Kidney (tissue), 14 donors: Measurements from ENCODE around the gene KRT78. TPM values are rescaled to one million over a fixed set of nuclear protein-coding genes. Genes with fewer than 3 reads are reported as not detected.
"Not testable (repeated sequence)": the region's sequence is repeated elsewhere in the genome, so short reads cannot be mapped to it uniquely, and the experiment has no call there.

Source experiments
- DNase-seq, 5 donors: peaks; one replicate each; pipeline ENCODE4 v3.0.0-alpha.2; 2013 to 2020
- FAIRE-seq: peaks from 2 replicates; lab custom pipeline; 2012; peaks lifted over from hg19 to GRCh38; lab: Jason Lieb, UNC
- H3K27ac ChIP-seq, 2 donors: one replicate each; pipeline ENCODE4 v1.7.0; 2013; ENCODE audit warnings: low read depth in 2 of 2, low read length in 2 of 2, inconsistent platforms in 1 of 2
- H3K27me3 ChIP-seq: one replicate; pipeline ENCODE4 v1.7.1; 2013; ENCODE audit warnings: low read length, inconsistent platforms; ENCODE audit not compliant: control insufficient read depth, insufficient read depth
- H3K36me3 ChIP-seq, 3 donors: one replicate each; pipeline versions ENCODE4 v1.7.0 to v1.7.1; 2013; ENCODE audit warnings: low read length in 3 of 3, control low read depth in 1 of 3, inconsistent platforms in 1 of 3; ENCODE audit not compliant: insufficient read depth in 3 of 3, control insufficient read depth in 2 of 3
- H3K4me1 ChIP-seq, 3 donors: one replicate each; pipeline versions ENCODE4 v1.7.0 to v1.7.1; 2013; ENCODE audit warnings: low read length in 3 of 3, inconsistent platforms in 1 of 3, low read depth in 1 of 3; ENCODE audit not compliant: control insufficient read depth in 2 of 3, insufficient read depth in 2 of 3
- H3K4me3 ChIP-seq, 3 donors: one replicate each; pipeline versions ENCODE4 v1.7.0 to v1.8.1; 2013; ENCODE audit warnings: low read length in 3 of 3, control low read depth in 1 of 3, inconsistent platforms in 1 of 3
- H3K9ac ChIP-seq, 3 donors: one replicate each; pipeline versions ENCODE4 v1.7.0 to v1.7.1; 2013; ENCODE audit warnings: low read length in 3 of 3, control low read depth in 1 of 3, inconsistent platforms in 1 of 3
- H3K9me3 ChIP-seq, 3 donors: one replicate each; pipeline versions ENCODE4 v1.7.0 to v1.7.1; 2013; ENCODE audit warnings: low read length in 3 of 3, control low read depth in 1 of 3, inconsistent platforms in 1 of 3; ENCODE audit not compliant: control insufficient read depth in 2 of 3, insufficient read depth in 1 of 3
- intact Hi-C: fragments of 100-400 bp; cut with DNase I; formaldehyde crosslinking; loops from one replicate; pipeline ENCODE4 v1.11.1; 2022
- polyA plus RNA-seq: library from polyadenylated mRNA; stranded (reverse); fragments of 350-450 nt; fragmentation: Illumina TruSeq; extraction: RNeasy Lipid Tissue Mini Kit (QIAGEN cat#74804); gene quantifications from one replicate; pipeline ENCODE4 v1.2.3, GENCODE V29; 2014; ENCODE audit warnings: low read depth, low replicate concordance; ENCODE audit not compliant: insufficient read depth
- total RNA-seq: library from RNA; stranded (reverse); fragmentation: NEBNext Ultra II Directional; extraction: Animal tissue kit (Norgen Biotek cat#: 25700); gene quantifications from one replicate; pipeline ENCODE4 v1.2.1, GENCODE V29; 2021
- TF ChIP-seq, protein P1 (sequence below): IDR thresholded peaks from 3 replicates; pipeline ENCODE4 v1.5.1; 2012; ENCODE audit warnings: mild to moderate bottlenecking, moderate library complexity, borderline replicate concordance; ENCODE audit not compliant: insufficient read depth; ENCODE audit errors: extremely low read depth
- donor health status: control.
- donor health status: control.
- donor health status: control.
- donor health status: control.
- donor health status: control.
- donor health status: DM: yes; HTN: yes; CAD: no.
- donor health status: Normal renal cell carcinoma (clear cell type).

The KRT78 gene
- total and polyA plus RNA-seq, 2 donors from 2014 or later, result not detected

DNA sequence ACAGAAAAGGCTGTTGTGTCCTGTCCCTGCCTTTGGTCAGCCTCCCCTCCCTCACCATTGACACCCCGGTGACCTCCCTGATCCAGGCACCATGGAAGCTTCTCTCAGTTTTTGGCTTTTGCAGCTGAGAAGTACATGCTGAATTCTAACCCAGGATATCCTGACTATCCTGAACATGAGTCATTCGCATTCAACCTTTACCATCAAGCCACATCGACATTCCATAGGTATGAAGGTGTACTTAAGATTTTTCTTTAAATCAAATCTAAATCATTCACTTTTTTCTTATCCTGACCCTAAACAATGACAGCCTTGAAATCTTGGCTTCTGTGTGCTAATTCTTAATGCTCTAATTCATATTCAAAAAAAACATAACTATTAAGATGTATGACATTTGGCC lies 8.7 kb upstream of the KRT78 start:
- Histone ChIP-seq H3K9me3 (no peaks in the 10 kb centered on the region), H3K4me1 (no peaks in the 10 kb centered on the region), H3K36me3 (no peaks in the 10 kb centered on the region), H3K4me3 (no peak overlapping the region), H3K9ac (no peak overlapping the region), H3K27ac (no peak overlapping the region), H3K27me3 (no peaks in the 10 kb centered on the region)
- FAIRE-seq (no peak), DNase-seq (no peak)
- intact Hi-C loops, result no loop called here
- TF ChIP-seq, protein P1, sequence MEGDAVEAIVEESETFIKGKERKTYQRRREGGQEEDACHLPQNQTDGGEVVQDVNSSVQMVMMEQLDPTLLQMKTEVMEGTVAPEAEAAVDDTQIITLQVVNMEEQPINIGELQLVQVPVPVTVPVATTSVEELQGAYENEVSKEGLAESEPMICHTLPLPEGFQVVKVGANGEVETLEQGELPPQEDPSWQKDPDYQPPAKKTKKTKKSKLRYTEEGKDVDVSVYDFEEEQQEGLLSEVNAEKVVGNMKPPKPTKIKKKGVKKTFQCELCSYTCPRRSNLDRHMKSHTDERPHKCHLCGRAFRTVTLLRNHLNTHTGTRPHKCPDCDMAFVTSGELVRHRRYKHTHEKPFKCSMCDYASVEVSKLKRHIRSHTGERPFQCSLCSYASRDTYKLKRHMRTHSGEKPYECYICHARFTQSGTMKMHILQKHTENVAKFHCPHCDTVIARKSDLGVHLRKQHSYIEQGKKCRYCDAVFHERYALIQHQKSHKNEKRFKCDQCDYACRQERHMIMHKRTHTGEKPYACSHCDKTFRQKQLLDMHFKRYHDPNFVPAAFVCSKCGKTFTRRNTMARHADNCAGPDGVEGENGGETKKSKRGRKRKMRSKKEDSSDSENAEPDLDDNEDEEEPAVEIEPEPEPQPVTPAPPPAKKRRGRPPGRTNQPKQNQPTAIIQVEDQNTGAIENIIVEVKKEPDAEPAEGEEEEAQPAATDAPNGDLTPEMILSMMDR, result no peak

DNA sequence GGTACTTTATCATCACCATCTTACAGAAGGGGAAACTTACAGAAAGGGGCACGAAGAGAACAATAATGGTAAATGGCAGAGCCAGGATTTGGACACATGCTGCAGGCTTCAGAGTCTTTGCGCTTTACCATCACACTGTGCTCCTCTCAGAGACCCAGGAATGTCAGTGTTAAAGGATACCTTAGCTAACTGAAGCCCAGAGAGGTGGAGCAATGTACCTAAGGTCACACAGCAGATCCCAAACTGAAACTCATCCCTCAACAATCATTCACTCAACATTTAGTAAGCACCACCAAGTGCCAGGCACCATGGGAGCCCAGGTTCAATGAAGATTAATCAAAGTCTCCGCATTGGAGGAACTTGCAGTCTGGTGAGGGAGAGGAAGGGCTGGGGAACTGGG lies 8.0 kb upstream of the KRT78 start:
- intact Hi-C loops, result no loop called here
- DNase-seq, result peak in 1 of 5 donors; percentile 2
- no peak overlapping the region for H3K4me3 ChIP-seq
- H3K4me1 ChIP-seq, result no peaks in the 10 kb centered on the region
- no peak for FAIRE-seq
- H3K27ac ChIP-seq, result no peak overlapping the region
- H3K9me3 ChIP-seq, result no peaks in the 10 kb centered on the region
- H3K36me3 ChIP-seq, result no peaks in the 10 kb centered on the region
- H3K27me3 ChIP-seq, result no peaks in the 10 kb centered on the region
- TF ChIP-seq, protein P1, result no peak
- no peak overlapping the region for H3K9ac ChIP-seq

- H3K4me1 ChIP-seq, H3K27ac ChIP-seq, H3K27me3 ChIP-seq, H3K4me3 ChIP-seq, intact Hi-C loops, DNase-seq, H3K9me3 ChIP-seq, FAIRE-seq, H3K9ac ChIP-seq, H3K36me3 ChIP-seq: not testable (repeated sequence)
Measured at GRCh38 chr12:52856077-52856476, 7.3 kb upstream of the KRT78 start.

DNA sequence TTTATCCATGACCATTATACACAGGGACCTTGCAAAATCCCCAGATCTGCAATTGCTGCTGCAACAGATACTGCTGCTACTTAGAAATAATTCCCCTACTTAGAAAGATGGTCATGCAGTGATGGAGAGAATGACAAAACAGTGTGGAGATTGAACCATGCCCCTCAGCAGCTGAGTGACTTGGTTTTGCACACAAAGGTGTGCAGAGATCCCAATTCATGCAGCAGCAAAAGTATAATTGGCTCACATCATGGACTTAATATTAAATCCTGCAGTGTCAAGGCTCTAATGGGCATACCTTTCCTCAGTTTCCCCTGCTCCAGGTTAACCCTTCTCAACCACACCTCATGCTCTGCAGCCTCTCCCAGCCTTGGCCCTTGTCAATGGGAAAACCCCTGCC lies 3.0 kb upstream of the KRT78 start:
- Histone ChIP-seq H3K4me3 (no peak overlapping the region), H3K27me3 (no peaks in the 10 kb centered on the region), H3K27ac (no peak overlapping the region), H3K9ac (no peak overlapping the region), H3K4me1 (no peaks in the 10 kb centered on the region), H3K9me3 (no peaks in the 10 kb centered on the region), H3K36me3 (no peaks in the 10 kb centered on the region)
- DNase-seq, result peak in 1 of 5 donors; percentile 9
- FAIRE-seq, result no peak
- intact Hi-C loops, result no loop called here
- TF ChIP-seq, protein P1, result no peak
